Right lung (tissue), 5 donors: ENCODE data around the gene SLC2A3. TPM values are rescaled to one million over a fixed set of nuclear protein-coding genes. Genes with fewer than 3 reads are reported as not detected.

Source experiments
- polyA plus RNA-seq, 5 donors: library from polyadenylated mRNA; unstranded; fragments of 120-200 nt; gene quantifications; one replicate each; pipeline versions ENCODE4 v1.2.1 to v1.2.3, GENCODE V29; 2013; ENCODE audit warnings: inconsistent platforms in 1 of 5, low replicate concordance in 1 of 5; ENCODE audit not compliant: insufficient read length in 5 of 5, insufficient read depth in 1 of 5

SLC2A3 gene
- polyA plus RNA-seq, 5 donors, result 21.1 to 43.8 (median 37.1) TPM

Other genes starting within 250 kb of the SLC2A3 start
- gene GDF3, start 240.4 kb downstream of the SLC2A3 start, polyA plus RNA-seq, result under 1 TPM in 1 of 5 donors, not detected in 4; 0.12 TPM
- gene DPPA3, start 224.8 kb downstream of the SLC2A3 start, polyA plus RNA-seq, result not detected
- gene CLEC4C, start 188.8 kb downstream of the SLC2A3 start, polyA plus RNA-seq, result under 1 TPM in 4 of 5 donors, not detected in 1; 0.18 to 0.31 (median 0.18) TPM
- gene NANOGNB, start 171.0 kb downstream of the SLC2A3 start, polyA plus RNA-seq, result not detected
- under 1 TPM; 0.16 to 0.53 (median 0.18) TPM for gene NANOG, start 146.8 kb downstream of the SLC2A3 start, polyA plus RNA-seq
- under 1 TPM; 0.16 to 0.85 (median 0.60) TPM for gene SLC2A14, start 63.3 kb downstream of the SLC2A3 start, polyA plus RNA-seq
- 10 to 100 TPM; 21.8 to 26.8 (median 24.7) TPM for gene FOXJ2, start 96.5 kb upstream of the SLC2A3 start, polyA plus RNA-seq
- gene C3AR1, start 130.2 kb upstream of the SLC2A3 start, polyA plus RNA-seq, result 1 to 10 TPM; 3.9 to 4.9 (median 4.4) TPM
- gene NECAP1, start 146.1 kb upstream of the SLC2A3 start, polyA plus RNA-seq, result 10 to 100 TPM; 33.8 to 38.8 (median 37.8) TPM
- gene CLEC4A, start 187.4 kb upstream of the SLC2A3 start, polyA plus RNA-seq, result 1 to 10 TPM; 2.5 to 4.3 (median 2.7) TPM
- gene ZNF705A, start 220.8 kb upstream of the SLC2A3 start, polyA plus RNA-seq, result under 1 TPM in 2 of 5 donors, not detected in 3; 0.09 to 0.55 TPM